HL-60 (cell line): Measurements from ENCODE around the gene PLCB1.

Experiments used
- GABPA ChIP-seq: IDR thresholded peaks from 2 replicates; pipeline ENCODE4 v1.6.1; 2012; ENCODE audit warnings: low read depth
- POLR2AphosphoS5 ChIP-seq: IDR thresholded peaks from 2 replicates; pipeline ENCODE4 v1.6.1; 2012; ENCODE audit warnings: low read depth
- TF ChIP-seq, protein P1 (sequence below): IDR thresholded peaks from one replicate; pipeline ENCODE4 v1.5.1; 2011; ENCODE audit warnings: low read length, control low read depth, inconsistent platforms; ENCODE audit not compliant: insufficient read depth
- TF ChIP-seq, protein P2 (sequence below): IDR thresholded peaks from 2 replicates; pipeline ENCODE4 v1.6.1; 2012; ENCODE audit warnings: low read depth; ENCODE audit not compliant: insufficient replicate concordance

DNA sequence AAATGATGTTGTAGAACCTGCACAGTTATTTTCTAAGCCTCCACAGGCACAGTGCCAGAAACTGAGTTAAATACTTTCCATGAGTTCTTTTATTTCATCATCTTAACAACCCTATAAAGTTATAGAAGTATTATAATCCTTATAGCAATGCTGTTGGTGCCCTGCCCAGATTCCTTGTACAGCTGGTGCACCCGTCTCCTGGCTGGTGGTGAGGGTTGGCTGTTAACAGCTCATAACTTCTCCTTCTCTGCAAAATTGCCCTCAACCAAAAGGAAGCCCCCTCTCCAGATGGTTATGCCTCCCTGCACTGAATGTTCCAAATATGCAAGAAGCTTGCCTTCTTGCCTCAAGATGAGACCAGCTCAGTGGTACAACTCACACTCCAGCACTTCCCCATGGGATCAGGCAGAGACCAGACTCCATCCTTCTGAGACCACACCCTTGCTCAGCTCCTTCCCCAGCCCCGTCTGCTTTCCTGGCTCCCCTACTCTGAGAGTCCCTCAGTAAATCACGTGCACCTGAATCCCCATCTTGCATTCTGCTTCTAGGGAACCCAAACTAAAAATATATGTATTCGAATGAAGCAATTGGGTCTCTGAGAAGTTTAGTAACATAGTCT lies 632.4 kb downstream of the PLCB1 start:
- TF ChIP-seq, protein P1, sequence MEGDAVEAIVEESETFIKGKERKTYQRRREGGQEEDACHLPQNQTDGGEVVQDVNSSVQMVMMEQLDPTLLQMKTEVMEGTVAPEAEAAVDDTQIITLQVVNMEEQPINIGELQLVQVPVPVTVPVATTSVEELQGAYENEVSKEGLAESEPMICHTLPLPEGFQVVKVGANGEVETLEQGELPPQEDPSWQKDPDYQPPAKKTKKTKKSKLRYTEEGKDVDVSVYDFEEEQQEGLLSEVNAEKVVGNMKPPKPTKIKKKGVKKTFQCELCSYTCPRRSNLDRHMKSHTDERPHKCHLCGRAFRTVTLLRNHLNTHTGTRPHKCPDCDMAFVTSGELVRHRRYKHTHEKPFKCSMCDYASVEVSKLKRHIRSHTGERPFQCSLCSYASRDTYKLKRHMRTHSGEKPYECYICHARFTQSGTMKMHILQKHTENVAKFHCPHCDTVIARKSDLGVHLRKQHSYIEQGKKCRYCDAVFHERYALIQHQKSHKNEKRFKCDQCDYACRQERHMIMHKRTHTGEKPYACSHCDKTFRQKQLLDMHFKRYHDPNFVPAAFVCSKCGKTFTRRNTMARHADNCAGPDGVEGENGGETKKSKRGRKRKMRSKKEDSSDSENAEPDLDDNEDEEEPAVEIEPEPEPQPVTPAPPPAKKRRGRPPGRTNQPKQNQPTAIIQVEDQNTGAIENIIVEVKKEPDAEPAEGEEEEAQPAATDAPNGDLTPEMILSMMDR = no peak
- TF ChIP-seq GABPA (no peak), POLR2AphosphoS5 (no peak)
- TF ChIP-seq, protein P2, sequence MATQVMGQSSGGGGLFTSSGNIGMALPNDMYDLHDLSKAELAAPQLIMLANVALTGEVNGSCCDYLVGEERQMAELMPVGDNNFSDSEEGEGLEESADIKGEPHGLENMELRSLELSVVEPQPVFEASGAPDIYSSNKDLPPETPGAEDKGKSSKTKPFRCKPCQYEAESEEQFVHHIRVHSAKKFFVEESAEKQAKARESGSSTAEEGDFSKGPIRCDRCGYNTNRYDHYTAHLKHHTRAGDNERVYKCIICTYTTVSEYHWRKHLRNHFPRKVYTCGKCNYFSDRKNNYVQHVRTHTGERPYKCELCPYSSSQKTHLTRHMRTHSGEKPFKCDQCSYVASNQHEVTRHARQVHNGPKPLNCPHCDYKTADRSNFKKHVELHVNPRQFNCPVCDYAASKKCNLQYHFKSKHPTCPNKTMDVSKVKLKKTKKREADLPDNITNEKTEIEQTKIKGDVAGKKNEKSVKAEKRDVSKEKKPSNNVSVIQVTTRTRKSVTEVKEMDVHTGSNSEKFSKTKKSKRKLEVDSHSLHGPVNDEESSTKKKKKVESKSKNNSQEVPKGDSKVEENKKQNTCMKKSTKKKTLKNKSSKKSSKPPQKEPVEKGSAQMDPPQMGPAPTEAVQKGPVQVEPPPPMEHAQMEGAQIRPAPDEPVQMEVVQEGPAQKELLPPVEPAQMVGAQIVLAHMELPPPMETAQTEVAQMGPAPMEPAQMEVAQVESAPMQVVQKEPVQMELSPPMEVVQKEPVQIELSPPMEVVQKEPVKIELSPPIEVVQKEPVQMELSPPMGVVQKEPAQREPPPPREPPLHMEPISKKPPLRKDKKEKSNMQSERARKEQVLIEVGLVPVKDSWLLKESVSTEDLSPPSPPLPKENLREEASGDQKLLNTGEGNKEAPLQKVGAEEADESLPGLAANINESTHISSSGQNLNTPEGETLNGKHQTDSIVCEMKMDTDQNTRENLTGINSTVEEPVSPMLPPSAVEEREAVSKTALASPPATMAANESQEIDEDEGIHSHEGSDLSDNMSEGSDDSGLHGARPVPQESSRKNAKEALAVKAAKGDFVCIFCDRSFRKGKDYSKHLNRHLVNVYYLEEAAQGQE = no peak
